KMS-11 (cell line): Measurements from ENCODE around the gene TMEM69.
A peak's percentile ranks its signal among the peaks of the same experiment; 100 is the strongest.

ENCODE experiments used
- H2AFZ ChIP-seq: fragments of 200-600 bp; sonication (generic); 2 replicates; pipeline ENCODE4 v1.6.1; 2016; ENCODE audit warnings: antibody characterized with exemption, mixed run types, low read depth
- H3K27ac ChIP-seq: fragments of 200-600 bp; sonication (generic); 2 replicates; pipeline ENCODE4 v1.6.1; 2016; ENCODE audit warnings: mild to moderate bottlenecking, mixed run types
- H3K27me3 ChIP-seq: fragments of 200-600 bp; sonication (generic); 2 replicates; pipeline ENCODE4 v1.6.1; 2017; ENCODE audit warnings: mild to moderate bottlenecking, low read depth, mixed run types, moderate library complexity; ENCODE audit not compliant: insufficient read depth
- H3K36me3 ChIP-seq: fragments of 200-600 bp; sonication (generic); 2 replicates; pipeline ENCODE4 v1.6.1; 2017; ENCODE audit warnings: mild to moderate bottlenecking, mixed run types; ENCODE audit not compliant: insufficient read depth
- H3K4me1 ChIP-seq: fragments of 200-600 bp; sonication (generic); 2 replicates; pipeline ENCODE4 v1.6.1; 2016; ENCODE audit warnings: mild to moderate bottlenecking, low read depth, mixed run types; ENCODE audit not compliant: poor library complexity, severe bottlenecking
- H3K4me2 ChIP-seq: fragments of 200-600 bp; sonication (generic); 2 replicates; pipeline ENCODE4 v1.7.0; 2016; ENCODE audit warnings: mild to moderate bottlenecking, mixed run types
- H3K4me3 ChIP-seq: fragments of 200-600 bp; sonication (generic); IDR thresholded peaks from 2 replicates; pipeline ENCODE4 v1.6.1; 2017; ENCODE audit warnings: low read depth, low read length, mixed read lengths; ENCODE audit not compliant: insufficient read depth
- H3K79me2 ChIP-seq: fragments of 200-600 bp; sonication (generic); 2 replicates; pipeline ENCODE4 v1.6.1; 2016; ENCODE audit warnings: low read depth, mixed run types; ENCODE audit not compliant: insufficient read depth
- H3K9ac ChIP-seq: fragments of 200-600 bp; sonication (generic); 2 replicates; pipeline ENCODE4 v1.6.1; 2016; ENCODE audit warnings: mild to moderate bottlenecking, mixed run types
- H4K20me1 ChIP-seq: fragments of 200-600 bp; sonication (generic); 2 replicates; pipeline ENCODE4 v1.6.1; 2016; ENCODE audit warnings: mild to moderate bottlenecking, mixed run types; ENCODE audit not compliant: insufficient read depth
- TF ChIP-seq, protein P1 (sequence below): fragments of 200-600 bp; sonication (generic); conservative IDR thresholded peaks from 2 replicates; pipeline ENCODE4 v1.6.1; 2017; ENCODE audit warnings: low read depth, mild to moderate bottlenecking, antibody characterized with exemption, low read length, moderate library complexity, mixed read lengths

Gene TMEM69

DNA sequence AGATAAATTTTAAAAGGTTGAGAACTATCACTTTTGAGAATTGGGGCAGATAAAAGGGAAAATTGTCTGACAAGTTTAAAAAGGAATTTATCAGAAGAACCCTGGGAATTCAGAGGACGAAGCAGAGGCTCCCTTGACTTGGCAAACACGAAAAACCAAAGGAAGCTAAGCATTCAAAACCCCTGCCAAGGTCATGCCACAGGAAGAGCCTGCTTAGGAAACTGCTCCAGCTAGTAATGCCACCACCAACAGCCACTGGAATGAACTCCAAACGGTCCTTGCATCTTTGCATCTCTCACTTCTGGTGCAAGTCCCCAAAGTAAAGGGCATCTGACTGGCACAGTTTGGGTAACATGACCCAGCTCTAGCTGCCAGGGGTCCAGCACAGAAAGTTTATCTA, 8.9 kb upstream of the TMEM69 start:
- no peak overlapping the region for H3K4me2 ChIP-seq
- peaks cover 59% of the 10 kb centered on the region for H3K4me1 ChIP-seq

DNA sequence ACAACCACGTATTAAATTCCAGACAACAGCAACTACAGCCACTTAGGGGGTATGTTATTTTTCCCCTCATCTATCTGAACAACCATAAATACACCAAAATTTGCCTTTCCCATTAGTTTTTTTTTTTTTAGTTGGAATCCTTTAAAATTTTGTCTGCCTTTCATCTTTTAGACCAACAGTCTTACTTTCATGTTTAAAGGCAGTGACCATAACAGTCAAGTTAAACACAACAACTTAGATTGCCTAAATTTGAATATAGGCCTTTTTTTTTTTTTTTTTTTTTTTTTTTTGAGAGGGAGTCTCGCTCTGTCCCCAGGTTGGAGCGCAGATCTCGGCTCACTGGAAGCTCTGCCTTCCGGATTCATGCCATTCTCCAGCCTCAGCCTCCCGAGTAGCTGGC, 5.0 kb upstream of the TMEM69 start:
- Histone ChIP-seq H3K27me3 (no peaks in the 10 kb centered on the region), H3K4me2 (no peak overlapping the region), H3K4me1 (peaks cover 55% of the 10 kb centered on the region), H3K27ac (no peak overlapping the region), H4K20me1 (peaks cover 20% of the 10 kb centered on the region; the same call in 1 of the 2 replicates), H3K36me3 (no peaks in the 10 kb centered on the region), H3K4me3 (no peak overlapping the region), H2AFZ (no peak overlapping the region), H3K79me2 (peaks cover 82% of the 10 kb centered on the region), H3K9ac (no peak overlapping the region)
- TF ChIP-seq, protein P1, sequence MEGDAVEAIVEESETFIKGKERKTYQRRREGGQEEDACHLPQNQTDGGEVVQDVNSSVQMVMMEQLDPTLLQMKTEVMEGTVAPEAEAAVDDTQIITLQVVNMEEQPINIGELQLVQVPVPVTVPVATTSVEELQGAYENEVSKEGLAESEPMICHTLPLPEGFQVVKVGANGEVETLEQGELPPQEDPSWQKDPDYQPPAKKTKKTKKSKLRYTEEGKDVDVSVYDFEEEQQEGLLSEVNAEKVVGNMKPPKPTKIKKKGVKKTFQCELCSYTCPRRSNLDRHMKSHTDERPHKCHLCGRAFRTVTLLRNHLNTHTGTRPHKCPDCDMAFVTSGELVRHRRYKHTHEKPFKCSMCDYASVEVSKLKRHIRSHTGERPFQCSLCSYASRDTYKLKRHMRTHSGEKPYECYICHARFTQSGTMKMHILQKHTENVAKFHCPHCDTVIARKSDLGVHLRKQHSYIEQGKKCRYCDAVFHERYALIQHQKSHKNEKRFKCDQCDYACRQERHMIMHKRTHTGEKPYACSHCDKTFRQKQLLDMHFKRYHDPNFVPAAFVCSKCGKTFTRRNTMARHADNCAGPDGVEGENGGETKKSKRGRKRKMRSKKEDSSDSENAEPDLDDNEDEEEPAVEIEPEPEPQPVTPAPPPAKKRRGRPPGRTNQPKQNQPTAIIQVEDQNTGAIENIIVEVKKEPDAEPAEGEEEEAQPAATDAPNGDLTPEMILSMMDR, result no peak

More for the DNA sequence above, 8.9 kb upstream of the TMEM69 start:
- no peak overlapping the region for H3K27ac ChIP-seq
- no peak overlapping the region for H3K9ac ChIP-seq
- no peaks in the 10 kb centered on the region for H3K27me3 ChIP-seq
- peaks cover 15% of the 10 kb centered on the region; the same call in 1 of the 2 replicates for H4K20me1 ChIP-seq
- TF ChIP-seq, protein P1, result no peak
- H3K4me3 ChIP-seq, result no peak overlapping the region
- H3K36me3 ChIP-seq, result no peaks in the 10 kb centered on the region
- H2AFZ ChIP-seq, result no peak overlapping the region
- H3K79me2 ChIP-seq, result peaks cover 97% of the 10 kb centered on the region

DNA sequence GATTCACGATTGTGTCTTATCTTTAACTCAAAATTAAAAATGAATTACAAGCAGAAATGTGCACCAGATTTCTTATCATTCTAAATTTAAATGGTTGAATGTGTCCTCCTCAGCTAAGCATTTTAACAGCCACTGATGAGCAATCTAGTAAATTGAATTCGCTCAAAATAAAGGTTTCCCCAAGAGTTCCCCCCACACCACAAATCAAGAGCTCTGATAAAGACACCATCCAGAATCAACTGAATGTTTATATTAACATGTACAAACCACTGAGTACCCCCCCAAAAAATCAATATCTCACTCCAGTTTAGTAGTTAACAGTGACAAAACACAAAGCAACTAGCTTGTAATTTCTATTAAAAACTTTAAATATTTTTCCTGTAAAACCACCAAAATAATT, 3.6 kb upstream of the TMEM69 start:
- peaks cover 81% of the 10 kb centered on the region for H3K79me2 ChIP-seq
- H3K4me3 ChIP-seq, result no peak overlapping the region
- peaks cover 20% of the 10 kb centered on the region; the same call in 1 of the 2 replicates for H4K20me1 ChIP-seq
- peak overlapping the region; percentile 98 for H3K4me2 ChIP-seq
- no peak overlapping the region; the same call in 1 of the 2 replicates for H3K9ac ChIP-seq
- H3K27ac ChIP-seq, result no peak overlapping the region
- H3K27me3 ChIP-seq, result no peaks in the 10 kb centered on the region
- H2AFZ ChIP-seq, result no peak overlapping the region
- TF ChIP-seq, protein P1, result no peak
- peaks cover 45% of the 10 kb centered on the region for H3K4me1 ChIP-seq
- no peaks in the 10 kb centered on the region for H3K36me3 ChIP-seq

DNA sequence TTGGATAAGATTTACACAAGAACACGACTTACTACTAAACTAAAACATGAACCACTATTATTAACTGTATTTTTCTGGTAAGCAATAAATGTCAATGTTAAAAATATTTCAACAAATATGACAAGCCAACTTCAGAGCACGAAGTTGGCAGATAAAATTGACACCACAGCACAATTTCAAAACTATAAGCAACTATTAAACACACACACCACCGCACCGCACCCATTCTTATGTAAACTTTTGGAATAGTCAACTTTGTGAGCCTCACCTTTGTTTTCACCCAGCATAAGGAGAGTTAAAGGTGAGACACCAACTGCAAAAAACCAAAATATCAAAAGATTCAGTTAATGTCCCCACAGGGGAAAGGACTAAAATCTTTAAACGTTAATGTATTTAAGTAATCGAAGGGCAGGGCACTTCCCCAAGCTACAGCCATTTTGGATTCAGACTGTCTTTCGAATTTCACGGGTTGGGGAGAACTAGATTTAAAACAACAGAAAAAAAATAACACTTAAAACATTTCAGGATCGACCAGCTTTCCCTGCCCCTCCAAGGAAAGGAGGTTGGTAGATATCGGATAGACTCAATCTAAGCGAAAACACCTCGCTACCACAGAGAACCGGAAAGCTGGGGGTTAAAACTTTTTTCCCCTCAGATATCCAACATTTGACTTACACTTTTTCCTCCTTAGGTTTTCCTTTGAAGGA, 2.5 kb upstream of the TMEM69 start:
- Histone ChIP-seq H3K4me3 (peak overlapping the region; percentile 81), H3K4me2 (peak overlapping the region; percentile 98), H3K9ac (peak overlapping the region; percentile 83), H3K4me1 (peaks cover 43% of the 10 kb centered on the region), H3K27ac (peak overlapping the region; percentile 89), H4K20me1 (peaks cover 20% of the 10 kb centered on the region; the same call in 1 of the 2 replicates), H3K36me3 (no peaks in the 10 kb centered on the region), H3K27me3 (no peaks in the 10 kb centered on the region), H2AFZ (peak overlapping the region; percentile 68; the same call in 1 of the 2 replicates), H3K79me2 (peaks cover 82% of the 10 kb centered on the region)
- TF ChIP-seq, protein P1, result no peak
